Upper lobe of left lung (tissue), 6 donors: ENCODE results near the gene NAAA. TPM values are rescaled to one million over a fixed set of nuclear protein-coding genes. Genes with fewer than 3 reads are reported as not detected.

Experiments used
- ATAC-seq, 2 donors: fragments of 200-7000 bp; cut with Tn5 transposase; one replicate each; pipeline ENCODE4 v1.9.1; 2022; ENCODE audit warnings: mild to moderate bottlenecking in 2 of 2, moderate library complexity in 2 of 2; ENCODE audit not compliant: low FRiP score in 2 of 2
- DNase-seq, 2 donors: peaks; one replicate each; pipeline ENCODE4 v3.0.0-alpha.2; 2019 to 2020
- H3K27ac ChIP-seq, 4 donors: fragments of 200-600 bp; sonication (generic); one replicate each; pipeline ENCODE4 v1.5.1; 2016 to 2019
- H3K27me3 ChIP-seq, 4 donors: fragments of 200-600 bp; sonication (generic); one replicate each; pipeline ENCODE4 v1.5.1; 2017 to 2019
- H3K36me3 ChIP-seq, 4 donors: fragments of 200-600 bp; sonication (generic); one replicate each; pipeline ENCODE4 v1.5.1; 2016 to 2019
- H3K4me1 ChIP-seq, 4 donors: fragments of 200-600 bp; sonication (generic); one replicate each; pipeline ENCODE4 v1.5.1; 2018 to 2019
- H3K4me3 ChIP-seq, 4 donors: fragments of 200-600 bp; sonication (generic); one replicate each; pipeline ENCODE4 v1.5.1; 2017 to 2019; ENCODE audit warnings: mild to moderate bottlenecking in 2 of 4, moderate library complexity in 1 of 4
- H3K9me3 ChIP-seq, 4 donors: fragments of 200-600 bp; sonication (generic); one replicate each; pipeline ENCODE4 v1.5.1; 2018 to 2019
- EP300 ChIP-seq, 4 donors: sonication (generic); formaldehyde crosslinking; IDR thresholded peaks; one replicate each; pipeline ENCODE4 v1.5.1; 2017; ENCODE audit warnings: antibody characterized with exemption in 4 of 4, control low read depth in 2 of 4
- POLR2A ChIP-seq, 4 donors: fragments of 450-650 bp; IDR thresholded peaks; one replicate each; pipeline ENCODE4 v1.5.1; 2016 to 2017; ENCODE audit warnings: antibody characterized with exemption in 4 of 4, mild to moderate bottlenecking in 2 of 4
- POLR2AphosphoS5 ChIP-seq, 2 donors: sonication (generic); formaldehyde crosslinking; IDR thresholded peaks; one replicate each; pipeline ENCODE4 v1.5.1; 2017; ENCODE audit warnings: antibody characterized with exemption in 2 of 2
- WGBS, 2 donors: methylation state at CpG; one replicate each; pipeline ENCODE4 v1.1.5; 2017 to 2018; 5-methylcytosine and 5-hydroxymethylcytosine counted together
- total RNA-seq, 6 donors: library from RNA; depleted of rRNA in 4 of 6; stranded (reverse); fragments of >200 nt in 4 of 6; gene quantifications; one replicate each; pipeline versions ENCODE4 v1.1.0 to v1.2.1, GENCODE V29; 2016 to 2021
- TF ChIP-seq, protein P1 (sequence below), 6 experiments: fragments of 450-650 bp in 4 of 6; fragments of 200-600 bp in 2 of 6; sonication (generic) in 2 of 6; IDR thresholded peaks; one replicate each; pipeline ENCODE4 v1.5.1; 2016 to 2019; ENCODE audit warnings: antibody characterized with exemption in 6 of 6
- donor health status: DM: no; HTN: no; CAD: no; lungs with moderate emphysema.
- donor health status: DM: no; HTN: yes; CAD: no; lungs with severe emphysema.

The NAAA gene
- total RNA-seq, 6 donors from 2014 or later, result 14.4 to 45.6 (median 36.7) TPM

GRCh38 chr4:75886104-75886503, 54.7 kb downstream of the NAAA start:
- whole genome bisulfite sequencing, 2 donors, result 75 to 80% methylated on average over 13 to 24 of the region's 24 CpGs
- Histone ChIP-seq H3K36me3 (no peaks in the 10 kb centered on the region), H3K9me3 (no peaks in the 10 kb centered on the region), H3K27ac (no peak overlapping the region), H3K4me1 (no peaks in the 10 kb centered on the region), H3K4me3 (no peak overlapping the region), H3K27me3 (no peaks in the 10 kb centered on the region)
- TF ChIP-seq EP300 (IDR thresholded peaks at IDR 0.05) (no peak), POLR2A (IDR thresholded peaks at IDR 0.05) (no peak), POLR2AphosphoS5 (IDR thresholded peaks at IDR 0.05) (no peak)
- TF ChIP-seq, protein P1, sequence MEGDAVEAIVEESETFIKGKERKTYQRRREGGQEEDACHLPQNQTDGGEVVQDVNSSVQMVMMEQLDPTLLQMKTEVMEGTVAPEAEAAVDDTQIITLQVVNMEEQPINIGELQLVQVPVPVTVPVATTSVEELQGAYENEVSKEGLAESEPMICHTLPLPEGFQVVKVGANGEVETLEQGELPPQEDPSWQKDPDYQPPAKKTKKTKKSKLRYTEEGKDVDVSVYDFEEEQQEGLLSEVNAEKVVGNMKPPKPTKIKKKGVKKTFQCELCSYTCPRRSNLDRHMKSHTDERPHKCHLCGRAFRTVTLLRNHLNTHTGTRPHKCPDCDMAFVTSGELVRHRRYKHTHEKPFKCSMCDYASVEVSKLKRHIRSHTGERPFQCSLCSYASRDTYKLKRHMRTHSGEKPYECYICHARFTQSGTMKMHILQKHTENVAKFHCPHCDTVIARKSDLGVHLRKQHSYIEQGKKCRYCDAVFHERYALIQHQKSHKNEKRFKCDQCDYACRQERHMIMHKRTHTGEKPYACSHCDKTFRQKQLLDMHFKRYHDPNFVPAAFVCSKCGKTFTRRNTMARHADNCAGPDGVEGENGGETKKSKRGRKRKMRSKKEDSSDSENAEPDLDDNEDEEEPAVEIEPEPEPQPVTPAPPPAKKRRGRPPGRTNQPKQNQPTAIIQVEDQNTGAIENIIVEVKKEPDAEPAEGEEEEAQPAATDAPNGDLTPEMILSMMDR (IDR thresholded peaks at IDR 0.05), result no peak
- ATAC-seq (no peak), DNase-seq (peak in 1 of 2 donors; percentile 75)

DNA sequence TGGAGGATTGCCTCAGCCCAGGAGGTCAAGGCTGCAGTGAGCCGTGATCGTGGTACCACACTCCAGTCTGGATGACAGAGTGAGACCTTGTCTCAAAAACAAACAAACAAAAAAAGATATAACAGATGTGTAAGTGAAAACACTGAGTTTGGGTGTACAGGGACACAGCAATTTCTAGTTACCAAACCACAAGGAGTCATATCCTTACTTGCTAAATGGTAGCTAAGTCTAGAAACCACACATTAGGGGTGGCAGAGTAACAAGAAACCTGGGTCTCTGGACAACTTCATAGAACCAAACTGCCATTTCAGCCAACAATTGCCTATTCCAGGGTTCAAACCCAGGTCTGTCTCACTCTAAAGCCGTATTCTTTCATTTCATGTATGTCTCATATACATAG, 59.3 kb downstream of the NAAA start:
- WGBS, 2 donors, result 84 to 89% methylated on average over 3 of the region's 3 CpGs
- Histone ChIP-seq H3K27ac (no peak overlapping the region), H3K4me1 (no peaks in the 10 kb centered on the region), H3K4me3 (no peak overlapping the region), H3K36me3 (no peaks in the 10 kb centered on the region), H3K27me3 (no peaks in the 10 kb centered on the region), H3K9me3 (no peaks in the 10 kb centered on the region)
- TF ChIP-seq POLR2A (IDR thresholded peaks at IDR 0.05) (no peak), POLR2AphosphoS5 (IDR thresholded peaks at IDR 0.05) (no peak), EP300 (IDR thresholded peaks at IDR 0.05) (no peak)
- TF ChIP-seq, protein P1 (IDR thresholded peaks at IDR 0.05), result no peak
- no peak for ATAC-seq
- no peak for DNase-seq

- Histone ChIP-seq H3K9me3 (no peaks in the 10 kb centered on the region), H3K27ac (no peak overlapping the region), H3K4me3 (no peak overlapping the region), H3K36me3 (no peaks in the 10 kb centered on the region), H3K27me3 (no peaks in the 10 kb centered on the region), H3K4me1 (no peaks in the 10 kb centered on the region)
- WGBS, 2 donors, result 23 to 52% methylated on average over 1 of the region's 1 CpG
- TF ChIP-seq POLR2AphosphoS5 (IDR thresholded peaks at IDR 0.05) (no peak), POLR2A (IDR thresholded peaks at IDR 0.05) (no peak), EP300 (IDR thresholded peaks at IDR 0.05) (no peak)
- TF ChIP-seq, protein P1 (IDR thresholded peaks at IDR 0.05), result no peak
- no peak for DNase-seq
- no peak for ATAC-seq
Observed at GRCh38 chr4:75880278-75880677, 60.5 kb downstream of the NAAA start.

GRCh38 chr4:75878246-75878756, 62.5 kb downstream of the NAAA start:
- DNase-seq (no peak), ATAC-seq (no peak)
- WGBS, 2 donors, result 66 to 70% methylated on average over 6 of the region's 6 CpGs
- no peaks in the 10 kb centered on the region for H3K36me3 ChIP-seq
- no peak overlapping the region for H3K27ac ChIP-seq
- no peak overlapping the region for H3K4me3 ChIP-seq
- H3K27me3 ChIP-seq, result no peaks in the 10 kb centered on the region
- no peaks in the 10 kb centered on the region for H3K9me3 ChIP-seq
- no peaks in the 10 kb centered on the region for H3K4me1 ChIP-seq
- TF ChIP-seq EP300 (IDR thresholded peaks at IDR 0.05) (no peak), POLR2AphosphoS5 (IDR thresholded peaks at IDR 0.05) (no peak), POLR2A (IDR thresholded peaks at IDR 0.05) (no peak)
- TF ChIP-seq, protein P1 (IDR thresholded peaks at IDR 0.05), result no peak

- Histone ChIP-seq H3K36me3 (no peaks in the 10 kb centered on the region), H3K4me1 (no peaks in the 10 kb centered on the region), H3K27me3 (no peaks in the 10 kb centered on the region), H3K9me3 (no peaks in the 10 kb centered on the region), H3K4me3 (no peak overlapping the region), H3K27ac (no peak overlapping the region)
- DNase-seq (peak in 1 of 2 donors; percentile 55), ATAC-seq (no peak)
- WGBS, 2 donors, result 90 to 92% methylated on average over 9 to 18 of the region's 18 CpGs
- TF ChIP-seq, protein P1 (IDR thresholded peaks at IDR 0.05), result no peak
- TF ChIP-seq POLR2AphosphoS5 (IDR thresholded peaks at IDR 0.05) (no peak), POLR2A (IDR thresholded peaks at IDR 0.05) (no peak), EP300 (IDR thresholded peaks at IDR 0.05) (no peak)
Observed at GRCh38 chr4:75876218-75876617, 64.6 kb downstream of the NAAA start.
